ENCODE measurements around the gene B4GALNT3.
"Not testable (repeated sequence)": the region's sequence is repeated elsewhere in the genome, so short reads cannot be mapped to it uniquely, and the experiment has no call there.

B4GALNT3 gene

GRCh38 chr12:561391-561705 lies 101.6 kb downstream of the B4GALNT3 start:
- no peak for FAIRE-seq

GRCh38 chr12:561908-562593 lies 102.3 kb downstream of the B4GALNT3 start:
- no peak for FAIRE-seq

- no peak for FAIRE-seq
Observed at GRCh38 chr12:562634-563033, 102.9 kb downstream of the B4GALNT3 start.

GRCh38 chr12:563250-563781 lies 103.6 kb downstream of the B4GALNT3 start:
- no peak for FAIRE-seq

GRCh38 chr12:563787-564298 lies 104.1 kb downstream of the B4GALNT3 start:
- FAIRE-seq: no peak

- no peak for FAIRE-seq
Observed at GRCh38 chr12:565161-565560, 105.4 kb downstream of the B4GALNT3 start.

- FAIRE-seq: no peak
Observed at GRCh38 chr12:565589-566105, 105.9 kb downstream of the B4GALNT3 start.

GRCh38 chr12:568486-568885 lies 108.7 kb downstream of the B4GALNT3 start:
- FAIRE-seq: no peak

- no peak for FAIRE-seq
Observed at GRCh38 chr12:569091-569676, 109.4 kb downstream of the B4GALNT3 start.

GRCh38 chr12:569803-570434 lies 110.2 kb downstream of the B4GALNT3 start:
- FAIRE-seq: no peak

- FAIRE-seq: no peak
Observed at GRCh38 chr12:570435-570920, 110.7 kb downstream of the B4GALNT3 start.

GRCh38 chr12:570921-571794 lies 111.4 kb downstream of the B4GALNT3 start:
- FAIRE-seq: peak; percentile 36

GRCh38 chr12:571795-572531 lies 112.2 kb downstream of the B4GALNT3 start:
- no peak for FAIRE-seq

GRCh38 chr12:572532-572899 lies 112.8 kb downstream of the B4GALNT3 start:
- FAIRE-seq: no peak

- no peak for FAIRE-seq
Observed at GRCh38 chr12:573232-573631, 113.5 kb downstream of the B4GALNT3 start.

- FAIRE-seq: no peak
Observed at GRCh38 chr12:574475-575128, 114.9 kb downstream of the B4GALNT3 start.

- no peak for FAIRE-seq
Observed at GRCh38 chr12:575129-575502, 115.4 kb downstream of the B4GALNT3 start.

GRCh38 chr12:575948-576614 lies 116.3 kb downstream of the B4GALNT3 start:
- no peak for FAIRE-seq

- FAIRE-seq: no peak
Observed at GRCh38 chr12:576615-577110, 116.9 kb downstream of the B4GALNT3 start.

GRCh38 chr12:577994-578747 lies 118.4 kb downstream of the B4GALNT3 start:
- not testable (repeated sequence) for FAIRE-seq
